HEK293 (cell line): ENCODE data around the gene CACTIN.

Experiments used
- CTCF ChIA-PET: fragments of 350-600 bp; formaldehyde crosslinking; extraction: SDS; loops from one replicate; lab custom pipeline; 2021; ENCODE audit warnings: antibody characterized with exemption; lab: Yijun Ruan, JAX
- POLR2A ChIA-PET: fragments of 300-600 bp; formaldehyde crosslinking; extraction: SDS; loops from one replicate; lab custom pipeline; 2020; ENCODE audit warnings: antibody characterized with exemption, inconsistent platforms; lab: Yijun Ruan, JAX
- H3K27ac ChIP-seq: fragments of 200-500 bp; sonication (Bioruptor generic); 2 replicates; pipeline ENCODE4 v1.5.1; 2014; ENCODE audit warnings: low read depth, low read length, control low read depth, inconsistent platforms; ENCODE audit errors: extremely low read depth
- H3K36me3 ChIP-seq, 2 experiments: fragments of 200-500 bp in 1 of 2; sonication (Bioruptor generic) in 1 of 2; 1 replicate in 1 of 2; 2 replicates in 1 of 2; pipeline ENCODE4 v1.5.1; 2014 to 2017; ENCODE audit warnings: inconsistent platforms in 2 of 2, low read length in 2 of 2; ENCODE audit not compliant: control insufficient read depth in 2 of 2, insufficient read depth in 1 of 2
- H3K4me1 ChIP-seq: fragments of 200-500 bp; sonication (Bioruptor generic); 2 replicates; pipeline ENCODE4 v1.5.1; 2014; ENCODE audit warnings: mild to moderate bottlenecking, low read length, inconsistent platforms; ENCODE audit not compliant: control insufficient read depth, insufficient read depth
- H3K4me3 ChIP-seq: 2 replicates; pipeline ENCODE4 v1.5.1; 2011; ENCODE audit warnings: low read depth, mild to moderate bottlenecking, control low read depth, low read length, moderate library complexity
- H3K9me3 ChIP-seq: fragments of 200-500 bp; sonication (Bioruptor generic); 2 replicates; pipeline ENCODE4 v1.5.1; 2014; ENCODE audit warnings: low read depth, low read length, inconsistent platforms; ENCODE audit not compliant: control insufficient read depth, insufficient read depth
- ELK4 ChIP-seq: IDR thresholded peaks from 2 replicates; pipeline ENCODE4 v1.6.1; 2011; ENCODE audit warnings: mild to moderate bottlenecking, low read depth, low read length, borderline replicate concordance
- GLI2 ChIP-seq: fragments of 450-650 bp; formaldehyde crosslinking; IDR thresholded peaks from 2 replicates; pipeline ENCODE4; 2017; ENCODE audit warnings: missing biosample characterization, missing genetic modification characterization, low read depth, borderline replicate concordance
- RBAK ChIP-seq: fragments of 450-650 bp; formaldehyde crosslinking; IDR thresholded peaks from 2 replicates; pipeline ENCODE4 v1.5.1; 2016; ENCODE audit warnings: missing biosample characterization, missing genetic modification characterization
- SP2 ChIP-seq: fragments of 450-650 bp; formaldehyde crosslinking; IDR thresholded peaks from 2 replicates; pipeline ENCODE4 v1.5.1; 2016; ENCODE audit warnings: missing biosample characterization, missing genetic modification characterization
- ZBTB8A ChIP-seq: fragments of 450-650 bp; formaldehyde crosslinking; IDR thresholded peaks from 2 replicates; pipeline ENCODE4 v1.5.1; 2016; ENCODE audit warnings: missing biosample characterization, missing genetic modification characterization
- ZNF184 ChIP-seq: fragments of 450-650 bp; IDR thresholded peaks from 2 replicates; pipeline ENCODE4 v1.5.1; 2018; ENCODE audit warnings: missing biosample characterization, mild to moderate bottlenecking, missing genetic modification characterization
- ZNF274 ChIP-seq, 2 experiments: fragments of 200-500 bp in 1 of 2; fragments of 450-650 bp in 1 of 2; sonication (Bioruptor generic) in 1 of 2; formaldehyde crosslinking in 1 of 2; IDR thresholded peaks; 2 replicates each; pipeline versions ENCODE4 v1.5.1 to v1.6.1; 2014 to 2016; ENCODE audit warnings: borderline replicate concordance in 1 of 2, inconsistent platforms in 1 of 2, low read length in 1 of 2, missing biosample characterization in 1 of 2, missing genetic modification characterization in 1 of 2
- ZNF302 ChIP-seq: fragments of 450-650 bp; formaldehyde crosslinking; IDR thresholded peaks from 2 replicates; pipeline ENCODE4 v1.5.1; 2016; ENCODE audit warnings: missing biosample characterization, missing genetic modification characterization, low read depth
- ZNF366 ChIP-seq: fragments of 450-650 bp; formaldehyde crosslinking; conservative IDR thresholded peaks from 2 replicates; pipeline ENCODE4 v1.5.1; 2016; ENCODE audit warnings: missing biosample characterization, missing genetic modification characterization
- ZNF548 ChIP-seq: fragments of 450-650 bp; formaldehyde crosslinking; IDR thresholded peaks from 2 replicates; pipeline ENCODE4 v1.5.1; 2016; ENCODE audit warnings: missing biosample characterization, missing genetic modification characterization
- ZNF560 ChIP-seq: fragments of 450-650 bp; formaldehyde crosslinking; IDR thresholded peaks from 2 replicates; pipeline ENCODE4 v1.5.1; 2017; ENCODE audit warnings: missing biosample characterization, missing genetic modification characterization, borderline replicate concordance
- ZNF830 ChIP-seq: fragments of 450-650 bp; IDR thresholded peaks from 2 replicates; pipeline ENCODE4 v1.5.0; 2018; ENCODE audit warnings: missing biosample characterization, missing genetic modification characterization, low read depth, mild to moderate bottlenecking, moderate library complexity
- ZSCAN18 ChIP-seq: fragments of 450-650 bp; formaldehyde crosslinking; IDR thresholded peaks from 2 replicates; pipeline ENCODE4 v1.5.1; 2016; ENCODE audit warnings: missing biosample characterization, missing genetic modification characterization
- TF ChIP-seq, protein P1 (sequence below): fragments of 450-650 bp; formaldehyde crosslinking; IDR thresholded peaks from 2 replicates; pipeline ENCODE4 v1.5.1; 2017; ENCODE audit warnings: missing biosample characterization, missing genetic modification characterization
- TF ChIP-seq, protein P2 (sequence below): fragments of 450-650 bp; formaldehyde crosslinking; IDR thresholded peaks from 2 replicates; pipeline ENCODE4 v1.5.1; 2016; ENCODE audit warnings: missing biosample characterization, missing genetic modification characterization, borderline replicate concordance

CACTIN gene

DNA sequence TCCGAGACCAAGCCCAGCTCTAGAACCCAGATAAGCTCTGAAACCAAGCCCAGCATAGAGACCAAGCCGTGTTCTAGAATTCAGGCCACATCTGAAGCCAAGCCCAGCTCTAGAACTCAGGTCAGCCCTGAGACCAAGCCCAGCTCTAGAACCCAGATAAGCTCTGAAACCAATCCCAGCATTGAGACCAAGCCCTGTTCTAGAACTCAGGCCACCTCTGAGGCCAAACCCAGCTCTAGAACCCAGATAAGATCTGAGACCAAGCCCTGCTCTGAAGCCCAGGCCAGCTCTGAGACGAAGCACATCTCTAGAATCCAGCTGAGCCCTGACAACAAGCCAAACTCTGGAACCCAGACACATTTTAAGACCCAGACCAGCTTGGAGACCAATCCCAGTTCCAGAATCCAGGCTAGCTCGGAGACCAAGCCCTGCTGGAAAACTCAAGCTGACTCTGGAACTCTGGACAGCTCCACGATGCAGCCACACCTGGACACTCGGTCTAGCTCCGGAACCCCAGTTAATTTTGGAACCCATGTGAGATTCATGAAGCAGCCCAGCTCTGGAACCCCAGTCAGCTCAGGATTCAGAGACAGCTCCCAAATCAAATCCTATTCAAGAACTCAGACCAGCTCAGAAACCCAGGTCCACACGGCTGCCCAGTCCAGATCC lies 35.5 kb downstream of the CACTIN start:
- no peaks in the 10 kb centered on the region for H3K4me1 ChIP-seq

GRCh38 chr19:3589949-3590348 lies 36.6 kb downstream of the CACTIN start:
- no peak for TF ChIP-seq RBAK (tag by site-specific recombination)
- TF ChIP-seq ZNF560: no peak
- TF ChIP-seq ZNF366 (tag by site-specific recombination): no peak
- TF ChIP-seq ZNF274 (IDR thresholded peaks at IDR 0.05; ENCODE audit: low read length): no peak
- no peak for TF ChIP-seq ZNF274 (tag by site-specific recombination; IDR thresholded peaks at IDR 0.05; ENCODE audit: borderline replicate concordance)
- TF ChIP-seq ZNF548: no peak
- CTCF ChIA-PET: no interaction called here
- no peaks in the 10 kb centered on the region for H3K9me3 ChIP-seq
- H3K4me3 ChIP-seq: no peak overlapping the region
- no peaks in the 10 kb centered on the region for H3K4me1 ChIP-seq
- no peak overlapping the region for H3K27ac ChIP-seq
- H3K36me3 ChIP-seq: no peaks in the 10 kb centered on the region
- POLR2A ChIA-PET: no interaction called here

More for the DNA sequence above, 35.5 kb downstream of the CACTIN start:
- TF ChIP-seq ZBTB8A (tag by site-specific recombination) (peak; percentile 12; the same call in 1 of the 2 replicates), ZSCAN18 (tag by site-specific recombination) (no peak), ZNF302 (tag by site-specific recombination) (no peak), ELK4 (no peak), ZNF184 (tag by site-specific recombination) (no peak), SP2 (tag by site-specific recombination) (no peak), ZNF830 (no peak), GLI2 (tag by site-specific recombination) (no peak)
- TF ChIP-seq, protein P1, sequence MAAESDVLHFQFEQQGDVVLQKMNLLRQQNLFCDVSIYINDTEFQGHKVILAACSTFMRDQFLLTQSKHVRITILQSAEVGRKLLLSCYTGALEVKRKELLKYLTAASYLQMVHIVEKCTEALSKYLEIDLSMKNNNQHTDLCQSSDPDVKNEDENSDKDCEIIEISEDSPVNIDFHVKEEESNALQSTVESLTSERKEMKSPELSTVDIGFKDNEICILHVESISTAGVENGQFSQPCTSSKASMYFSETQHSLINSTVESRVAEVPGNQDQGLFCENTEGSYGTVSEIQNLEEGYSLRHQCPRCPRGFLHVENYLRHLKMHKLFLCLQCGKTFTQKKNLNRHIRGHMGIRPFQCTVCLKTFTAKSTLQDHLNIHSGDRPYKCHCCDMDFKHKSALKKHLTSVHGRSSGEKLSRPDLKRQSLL: peak; percentile 80; the same call in 1 of the 2 replicates
- TF ChIP-seq, protein P2, sequence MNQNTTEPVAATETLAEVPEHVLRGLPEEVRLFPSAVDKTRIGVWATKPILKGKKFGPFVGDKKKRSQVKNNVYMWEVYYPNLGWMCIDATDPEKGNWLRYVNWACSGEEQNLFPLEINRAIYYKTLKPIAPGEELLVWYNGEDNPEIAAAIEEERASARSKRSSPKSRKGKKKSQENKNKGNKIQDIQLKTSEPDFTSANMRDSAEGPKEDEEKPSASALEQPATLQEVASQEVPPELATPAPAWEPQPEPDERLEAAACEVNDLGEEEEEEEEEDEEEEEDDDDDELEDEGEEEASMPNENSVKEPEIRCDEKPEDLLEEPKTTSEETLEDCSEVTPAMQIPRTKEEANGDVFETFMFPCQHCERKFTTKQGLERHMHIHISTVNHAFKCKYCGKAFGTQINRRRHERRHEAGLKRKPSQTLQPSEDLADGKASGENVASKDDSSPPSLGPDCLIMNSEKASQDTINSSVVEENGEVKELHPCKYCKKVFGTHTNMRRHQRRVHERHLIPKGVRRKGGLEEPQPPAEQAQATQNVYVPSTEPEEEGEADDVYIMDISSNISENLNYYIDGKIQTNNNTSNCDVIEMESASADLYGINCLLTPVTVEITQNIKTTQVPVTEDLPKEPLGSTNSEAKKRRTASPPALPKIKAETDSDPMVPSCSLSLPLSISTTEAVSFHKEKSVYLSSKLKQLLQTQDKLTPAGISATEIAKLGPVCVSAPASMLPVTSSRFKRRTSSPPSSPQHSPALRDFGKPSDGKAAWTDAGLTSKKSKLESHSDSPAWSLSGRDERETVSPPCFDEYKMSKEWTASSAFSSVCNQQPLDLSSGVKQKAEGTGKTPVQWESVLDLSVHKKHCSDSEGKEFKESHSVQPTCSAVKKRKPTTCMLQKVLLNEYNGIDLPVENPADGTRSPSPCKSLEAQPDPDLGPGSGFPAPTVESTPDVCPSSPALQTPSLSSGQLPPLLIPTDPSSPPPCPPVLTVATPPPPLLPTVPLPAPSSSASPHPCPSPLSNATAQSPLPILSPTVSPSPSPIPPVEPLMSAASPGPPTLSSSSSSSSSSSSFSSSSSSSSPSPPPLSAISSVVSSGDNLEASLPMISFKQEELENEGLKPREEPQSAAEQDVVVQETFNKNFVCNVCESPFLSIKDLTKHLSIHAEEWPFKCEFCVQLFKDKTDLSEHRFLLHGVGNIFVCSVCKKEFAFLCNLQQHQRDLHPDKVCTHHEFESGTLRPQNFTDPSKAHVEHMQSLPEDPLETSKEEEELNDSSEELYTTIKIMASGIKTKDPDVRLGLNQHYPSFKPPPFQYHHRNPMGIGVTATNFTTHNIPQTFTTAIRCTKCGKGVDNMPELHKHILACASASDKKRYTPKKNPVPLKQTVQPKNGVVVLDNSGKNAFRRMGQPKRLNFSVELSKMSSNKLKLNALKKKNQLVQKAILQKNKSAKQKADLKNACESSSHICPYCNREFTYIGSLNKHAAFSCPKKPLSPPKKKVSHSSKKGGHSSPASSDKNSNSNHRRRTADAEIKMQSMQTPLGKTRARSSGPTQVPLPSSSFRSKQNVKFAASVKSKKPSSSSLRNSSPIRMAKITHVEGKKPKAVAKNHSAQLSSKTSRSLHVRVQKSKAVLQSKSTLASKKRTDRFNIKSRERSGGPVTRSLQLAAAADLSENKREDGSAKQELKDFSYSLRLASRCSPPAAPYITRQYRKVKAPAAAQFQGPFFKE (tag by site-specific recombination): no peak
- Histone ChIP-seq H3K9me3 (no peaks in the 10 kb centered on the region), H3K4me3 (no peak overlapping the region), H3K27ac (no peak overlapping the region), H3K36me3 (no peaks in the 10 kb centered on the region)
- ChIA-PET CTCF (no interaction called here), POLR2A (interaction anchor here (0.5 to 1.4 kb wide), 2 partner anchors 17 to 27 kb away, joined by 4 read pairs; no protein-coding TSS in a partner anchor)
